ENCODE results near the gene ARHGAP26.

ARHGAP26 gene

DNA sequence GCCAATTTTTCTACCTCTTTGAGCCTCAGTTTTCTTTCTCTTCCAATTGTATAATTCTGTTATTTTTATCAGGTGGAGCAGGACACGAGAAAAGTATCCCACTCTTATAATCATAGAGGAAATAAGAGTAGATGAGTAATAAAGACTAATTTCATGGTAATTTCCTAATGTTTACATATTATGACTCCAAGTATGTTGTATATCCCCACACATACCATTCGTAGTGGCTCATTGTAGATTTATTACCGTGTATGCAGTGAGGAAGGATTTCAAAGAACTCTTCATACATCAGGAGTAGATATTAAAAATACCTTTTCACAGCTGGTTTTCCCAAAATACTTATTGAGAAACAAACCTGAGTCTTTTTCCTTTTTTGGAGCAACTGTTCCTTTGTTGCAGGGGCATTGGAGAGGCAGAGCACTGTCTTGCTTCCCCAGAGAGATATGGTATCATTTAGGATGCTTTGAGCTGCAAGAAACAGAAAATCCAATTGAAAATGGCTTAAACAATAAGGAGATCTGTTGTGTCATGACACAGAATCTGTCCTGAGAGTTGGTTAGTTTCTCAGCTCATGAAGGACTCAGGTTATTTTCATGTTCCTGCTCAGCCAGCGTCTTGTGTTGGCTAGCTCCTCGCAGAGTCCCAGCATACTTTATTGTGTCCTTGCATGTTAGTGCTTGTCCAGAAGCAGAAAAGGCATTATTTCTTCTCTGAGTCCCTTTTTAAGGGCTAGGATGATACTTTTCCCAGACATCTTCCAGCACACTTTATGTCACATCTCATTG lies 291.2 kb downstream of the ARHGAP26 start:
- TF ChIP-seq, protein P1, sequence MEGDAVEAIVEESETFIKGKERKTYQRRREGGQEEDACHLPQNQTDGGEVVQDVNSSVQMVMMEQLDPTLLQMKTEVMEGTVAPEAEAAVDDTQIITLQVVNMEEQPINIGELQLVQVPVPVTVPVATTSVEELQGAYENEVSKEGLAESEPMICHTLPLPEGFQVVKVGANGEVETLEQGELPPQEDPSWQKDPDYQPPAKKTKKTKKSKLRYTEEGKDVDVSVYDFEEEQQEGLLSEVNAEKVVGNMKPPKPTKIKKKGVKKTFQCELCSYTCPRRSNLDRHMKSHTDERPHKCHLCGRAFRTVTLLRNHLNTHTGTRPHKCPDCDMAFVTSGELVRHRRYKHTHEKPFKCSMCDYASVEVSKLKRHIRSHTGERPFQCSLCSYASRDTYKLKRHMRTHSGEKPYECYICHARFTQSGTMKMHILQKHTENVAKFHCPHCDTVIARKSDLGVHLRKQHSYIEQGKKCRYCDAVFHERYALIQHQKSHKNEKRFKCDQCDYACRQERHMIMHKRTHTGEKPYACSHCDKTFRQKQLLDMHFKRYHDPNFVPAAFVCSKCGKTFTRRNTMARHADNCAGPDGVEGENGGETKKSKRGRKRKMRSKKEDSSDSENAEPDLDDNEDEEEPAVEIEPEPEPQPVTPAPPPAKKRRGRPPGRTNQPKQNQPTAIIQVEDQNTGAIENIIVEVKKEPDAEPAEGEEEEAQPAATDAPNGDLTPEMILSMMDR (conservative IDR thresholded peaks at IDR 0.05; ENCODE audit: low read depth, low read length) = no peak
- Histone ChIP-seq H3K4me1 (ENCODE audit: low read depth, poor library complexity, severe bottlenecking) (peaks cover 89% of the 10 kb centered on the region), H2AFZ (ENCODE audit: low read depth) (no peak overlapping the region), H3K4me3 (IDR thresholded peaks at IDR 0.05; ENCODE audit: insufficient read depth, low read depth, low read length) (no peak overlapping the region), H3K27ac (no peak overlapping the region), H4K20me1 (ENCODE audit: insufficient read depth) (no peaks in the 10 kb centered on the region), H3K36me3 (ENCODE audit: insufficient read depth) (no peaks in the 10 kb centered on the region), H3K9ac (no peak overlapping the region), H3K27me3 (ENCODE audit: insufficient read depth, low read depth) (no peaks in the 10 kb centered on the region), H3K4me2 (no peak overlapping the region), H3K79me2 (ENCODE audit: insufficient read depth, low read depth) (no peaks in the 10 kb centered on the region)

DNA sequence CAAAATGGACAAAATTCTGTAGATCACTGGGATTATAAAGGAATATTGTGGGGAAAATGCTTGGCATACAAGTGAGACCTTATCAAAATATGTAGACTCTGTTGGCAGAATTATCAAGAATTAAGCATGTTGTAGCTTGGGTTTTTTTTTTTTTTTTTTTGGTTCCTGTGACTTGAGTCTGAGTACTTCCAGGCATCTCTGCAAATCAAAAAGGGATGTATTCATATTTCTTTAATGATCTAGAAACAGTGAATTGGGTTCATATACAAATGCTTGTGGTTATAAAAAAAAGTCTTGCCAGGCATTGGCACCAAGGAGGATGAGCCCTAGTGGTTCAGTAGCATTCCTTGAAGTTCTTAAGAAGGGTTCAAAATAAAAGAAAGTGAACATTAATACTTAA lies 292.2 kb downstream of the ARHGAP26 start:
- TF ChIP-seq, protein P1 (conservative IDR thresholded peaks at IDR 0.05; ENCODE audit: low read depth, low read length) = no peak
- H3K4me1 ChIP-seq (ENCODE audit: low read depth, poor library complexity, severe bottlenecking) = peaks cover 89% of the 10 kb centered on the region
- no peaks in the 10 kb centered on the region for H3K79me2 ChIP-seq (ENCODE audit: insufficient read depth, low read depth)
- no peak overlapping the region for H2AFZ ChIP-seq (ENCODE audit: low read depth)
- no peaks in the 10 kb centered on the region for H4K20me1 ChIP-seq (ENCODE audit: insufficient read depth)
- no peaks in the 10 kb centered on the region for H3K36me3 ChIP-seq (ENCODE audit: insufficient read depth)
- no peaks in the 10 kb centered on the region for H3K27me3 ChIP-seq (ENCODE audit: insufficient read depth, low read depth)
- no peak overlapping the region for H3K4me2 ChIP-seq
- H3K9ac ChIP-seq = no peak overlapping the region
- H3K27ac ChIP-seq = no peak overlapping the region
- H3K4me3 ChIP-seq (IDR thresholded peaks at IDR 0.05; ENCODE audit: insufficient read depth, low read depth, low read length) = no peak overlapping the region

DNA sequence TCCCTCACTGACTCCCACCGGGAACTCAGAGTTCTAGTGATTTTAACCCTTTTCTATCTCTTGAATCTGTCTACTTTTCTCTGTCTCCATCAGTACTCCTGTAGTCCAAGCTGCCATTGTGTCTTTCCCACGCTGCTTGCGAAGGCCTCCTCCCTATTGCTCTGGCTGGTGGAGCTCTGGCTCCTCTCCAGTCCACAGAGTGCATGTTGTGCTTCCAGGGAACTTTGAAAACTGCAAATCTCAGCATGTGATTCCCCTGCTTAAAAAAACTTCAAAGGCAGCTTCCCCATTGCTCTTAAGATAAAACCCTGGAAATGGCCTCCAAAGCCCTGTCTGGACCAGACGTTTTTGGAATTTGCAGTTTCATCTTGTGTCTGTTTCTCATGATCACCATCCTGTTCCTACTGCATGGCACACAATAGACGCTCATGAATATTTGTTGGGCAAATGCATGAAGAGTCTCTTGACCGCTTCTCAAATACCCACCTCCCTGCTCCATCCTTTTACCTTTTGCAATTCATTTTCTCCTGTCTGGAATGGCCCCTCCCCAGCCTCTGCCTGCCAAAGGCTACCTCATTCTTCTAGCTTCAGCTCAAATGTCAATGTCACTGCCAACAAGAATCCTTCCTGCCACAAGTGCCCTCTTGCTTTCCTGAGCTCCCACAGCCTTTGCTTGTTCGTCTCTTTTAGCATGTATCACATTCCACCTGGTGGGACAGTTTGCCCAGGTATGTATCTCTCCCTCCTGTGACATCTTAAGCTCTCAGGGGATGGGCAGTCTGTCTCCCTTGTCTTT lies 293.2 kb downstream of the ARHGAP26 start:
- no peaks in the 10 kb centered on the region for H3K79me2 ChIP-seq (ENCODE audit: insufficient read depth, low read depth)
- H3K27ac ChIP-seq = no peak overlapping the region
- no peak overlapping the region for H3K4me3 ChIP-seq (IDR thresholded peaks at IDR 0.05; ENCODE audit: insufficient read depth, low read depth, low read length)
- no peaks in the 10 kb centered on the region for H3K36me3 ChIP-seq (ENCODE audit: insufficient read depth)
- H3K4me1 ChIP-seq (ENCODE audit: low read depth, poor library complexity, severe bottlenecking) = peaks cover 89% of the 10 kb centered on the region
- TF ChIP-seq, protein P1 (conservative IDR thresholded peaks at IDR 0.05; ENCODE audit: low read depth, low read length) = no peak
- no peak overlapping the region for H3K9ac ChIP-seq
- H2AFZ ChIP-seq (ENCODE audit: low read depth) = no peak overlapping the region
- no peaks in the 10 kb centered on the region for H3K27me3 ChIP-seq (ENCODE audit: insufficient read depth, low read depth)
- no peaks in the 10 kb centered on the region for H4K20me1 ChIP-seq (ENCODE audit: insufficient read depth)
- H3K4me2 ChIP-seq = no peak overlapping the region

DNA sequence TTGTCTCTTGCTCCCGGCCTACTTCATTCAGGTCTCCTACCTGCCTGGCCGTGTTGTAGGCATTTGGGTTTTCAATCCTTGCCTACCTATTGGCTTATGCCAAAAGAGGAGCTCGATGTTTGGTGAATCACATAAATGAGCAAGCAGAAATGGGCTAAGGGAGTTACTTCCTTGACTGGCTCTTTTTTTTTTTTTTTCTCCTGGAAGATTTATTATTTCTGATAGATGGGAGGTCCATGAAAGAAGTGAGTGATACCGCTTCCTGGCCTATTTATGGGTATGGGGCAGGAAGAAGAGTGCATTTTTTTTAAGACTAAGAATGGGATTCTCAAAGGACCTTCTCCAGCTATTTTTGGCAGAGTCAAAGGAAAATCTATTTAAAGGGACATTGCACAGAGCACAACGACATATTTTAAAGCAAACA lies 294.1 kb downstream of the ARHGAP26 start:
- H3K9ac ChIP-seq = no peak overlapping the region
- no peak overlapping the region for H3K4me2 ChIP-seq
- H3K27me3 ChIP-seq (ENCODE audit: insufficient read depth, low read depth) = no peaks in the 10 kb centered on the region
- H3K36me3 ChIP-seq (ENCODE audit: insufficient read depth) = no peaks in the 10 kb centered on the region
- H4K20me1 ChIP-seq (ENCODE audit: insufficient read depth) = no peaks in the 10 kb centered on the region
- H3K27ac ChIP-seq = no peak overlapping the region
- H3K79me2 ChIP-seq (ENCODE audit: insufficient read depth, low read depth) = no peaks in the 10 kb centered on the region
- no peak overlapping the region for H2AFZ ChIP-seq (ENCODE audit: low read depth)
- TF ChIP-seq, protein P1 (conservative IDR thresholded peaks at IDR 0.05; ENCODE audit: low read depth, low read length) = no peak
- H3K4me3 ChIP-seq (IDR thresholded peaks at IDR 0.05; ENCODE audit: insufficient read depth, low read depth, low read length) = no peak overlapping the region
- peaks cover 89% of the 10 kb centered on the region for H3K4me1 ChIP-seq (ENCODE audit: low read depth, poor library complexity, severe bottlenecking)
